Thyroid gland (tissue), 4 donors: ENCODE results near the gene SLC29A2. TPM values are rescaled to one million over a fixed set of nuclear protein-coding genes. Genes with fewer than 3 reads are reported as not detected.

Experiments
- DNase-seq, 2 donors: peaks; one replicate each; pipeline ENCODE4 v3.0.0-alpha.2; 2019
- H3K27ac ChIP-seq, 3 donors: fragments of 200-600 bp; sonication (generic); 1 replicate in 2 of 3; 2 replicates in 1 of 3; pipeline ENCODE4 v1.5.1; 2016 to 2019; ENCODE audit warnings: mild to moderate bottlenecking in 1 of 3, moderate library complexity in 1 of 3
- H3K27me3 ChIP-seq: fragments of 200-600 bp; sonication (generic); one replicate; pipeline ENCODE4 v1.5.1; 2019
- H3K36me3 ChIP-seq, 2 donors: fragments of 200-600 bp; sonication (generic); one replicate each; pipeline ENCODE4 v1.5.1; 2016 to 2019
- H3K4me1 ChIP-seq, 2 donors: fragments of 200-600 bp; sonication (generic); one replicate each; pipeline ENCODE4 v1.5.1; 2017 to 2019
- H3K4me3 ChIP-seq, 3 donors: fragments of 200-600 bp; sonication (generic); replicated peaks in 1 of 3; 1 replicate in 2 of 3; 2 replicates in 1 of 3; pipeline ENCODE4 v1.5.1; 2016; ENCODE audit warnings: mild to moderate bottlenecking in 1 of 3
- H3K9me3 ChIP-seq: fragments of 200-600 bp; sonication (generic); one replicate; pipeline ENCODE4 v1.5.1; 2017
- CTCF ChIP-seq, 6 experiments: fragments of 200-600 bp in 3 of 6; fragments of 450-650 bp in 3 of 6; sonication (generic) in 3 of 6; IDR thresholded peaks; one replicate each; pipeline ENCODE4 v1.5.1; 2016 to 2019; ENCODE audit warnings: antibody characterized with exemption in 6 of 6, mild to moderate bottlenecking in 2 of 6, inconsistent platforms in 1 of 6, moderate library complexity in 1 of 6
- POLR2A ChIP-seq, 2 donors: fragments of 450-650 bp; IDR thresholded peaks; one replicate each; pipeline ENCODE4 v1.6.1; 2017; ENCODE audit warnings: antibody characterized with exemption in 2 of 2, mild to moderate bottlenecking in 2 of 2, moderate library complexity in 1 of 2
- WGBS, 2 donors: methylation state at CpG; one replicate each; pipeline ENCODE4 v1.1.5; 2017; 5-methylcytosine and 5-hydroxymethylcytosine counted together
- intact Hi-C: fragments of 100-400 bp; cut with DNase I; formaldehyde crosslinking; loops from one replicate; pipeline ENCODE4 v1.15.1; 2023
- total RNA-seq, 4 donors: library from RNA; depleted of rRNA; stranded (reverse); fragments of >200 nt; gene quantifications; one replicate each; pipeline ENCODE4 v1.2.3, GENCODE V29; 2016

The SLC29A2 gene
- total RNA-seq, 4 donors from 2014 or later: 5.0 to 11.4 (median 8.3) TPM

GRCh38 chr11:66418168-66418985, 46.8 kb upstream of the SLC29A2 start:
- Histone ChIP-seq H3K36me3 (no peaks in the 10 kb centered on the region), H3K27me3 (no peaks in the 10 kb centered on the region), H3K9me3 (no peaks in the 10 kb centered on the region), H3K4me1 (peaks cover 0 to 29% of the 10 kb centered on the region in 2 donors), H3K27ac (peak overlapping the region in 2 of 3 donors; percentile 29 to 41), H3K4me3 (no peak overlapping the region)
- TF ChIP-seq CTCF (IDR thresholded peaks at IDR 0.05): peak in 4 of 6 experiments; percentile 20 to 52 (median 29)
- no peak for TF ChIP-seq POLR2A (IDR thresholded peaks at IDR 0.05)
- 10 to 17% methylated on average over 16 of the region's 16 CpGs for WGBS, 2 donors
- peak; percentile 89 for DNase-seq
- intact Hi-C loops: no loop called here

- TF ChIP-seq CTCF (IDR thresholded peaks at IDR 0.05): no peak
- no peak for TF ChIP-seq POLR2A (IDR thresholded peaks at IDR 0.05)
- Histone ChIP-seq H3K4me1 (peaks cover 0 to 29% of the 10 kb centered on the region in 2 donors), H3K27ac (no peak overlapping the region), H3K4me3 (no peak overlapping the region), H3K36me3 (no peaks in the 10 kb centered on the region), H3K27me3 (no peaks in the 10 kb centered on the region), H3K9me3 (no peaks in the 10 kb centered on the region)
- 65% methylated on average over 11 of the region's 11 CpGs for WGBS, 2 donors
- no peak for DNase-seq
- intact Hi-C loops: no loop called here
Measured at GRCh38 chr11:66417000-66417399, 45.4 kb upstream of the SLC29A2 start.

- no peak for DNase-seq
Measured at GRCh38 chr11:66415423-66415822, 43.9 kb upstream of the SLC29A2 start.

GRCh38 chr11:66414120-66414934, 42.8 kb upstream of the SLC29A2 start:
- H3K27me3 ChIP-seq: no peaks in the 10 kb centered on the region
- TF ChIP-seq CTCF (IDR thresholded peaks at IDR 0.05) (no peak), POLR2A (IDR thresholded peaks at IDR 0.05) (no peak)
- H3K4me3 ChIP-seq: no peak overlapping the region
- H3K36me3 ChIP-seq: no peaks in the 10 kb centered on the region
- intact Hi-C loops: no loop called here
- peaks cover 0 to 15% of the 10 kb centered on the region in 2 donors for H3K4me1 ChIP-seq
- no peak for DNase-seq
- H3K27ac ChIP-seq: no peak overlapping the region
- 48 to 51% methylated on average over 12 of the region's 12 CpGs for WGBS, 2 donors
- H3K9me3 ChIP-seq: no peaks in the 10 kb centered on the region

More at GRCh38 chr11:66415423-66415822, 43.9 kb upstream of the SLC29A2 start:
- intact Hi-C loops: no loop called here
- Histone ChIP-seq H3K27me3 (no peaks in the 10 kb centered on the region), H3K27ac (no peak overlapping the region), H3K4me3 (no peak overlapping the region), H3K9me3 (no peaks in the 10 kb centered on the region), H3K36me3 (no peaks in the 10 kb centered on the region), H3K4me1 (peaks cover 0 to 21% of the 10 kb centered on the region in 2 donors)
- WGBS, 2 donors: 43 to 53% methylated on average over 2 of the region's 2 CpGs
- TF ChIP-seq POLR2A (IDR thresholded peaks at IDR 0.05): no peak
- no peak for TF ChIP-seq CTCF (IDR thresholded peaks at IDR 0.05)
